ENCODE measurements around the gene GRN. TPM values are rescaled to one million over a fixed set of nuclear protein-coding genes. Genes with fewer than 3 reads are reported as not detected.
A peak's percentile ranks its signal among the peaks of the same experiment; 100 is the strongest.
"Not testable (repeated sequence)": the region's sequence is repeated elsewhere in the genome, so short reads cannot be mapped to it uniquely, and the experiment has no call there.

Gene GRN
- total and polyA plus RNA-seq, 7 donors: 30.8 to 61.0 (median 44.4) TPM

DNA sequence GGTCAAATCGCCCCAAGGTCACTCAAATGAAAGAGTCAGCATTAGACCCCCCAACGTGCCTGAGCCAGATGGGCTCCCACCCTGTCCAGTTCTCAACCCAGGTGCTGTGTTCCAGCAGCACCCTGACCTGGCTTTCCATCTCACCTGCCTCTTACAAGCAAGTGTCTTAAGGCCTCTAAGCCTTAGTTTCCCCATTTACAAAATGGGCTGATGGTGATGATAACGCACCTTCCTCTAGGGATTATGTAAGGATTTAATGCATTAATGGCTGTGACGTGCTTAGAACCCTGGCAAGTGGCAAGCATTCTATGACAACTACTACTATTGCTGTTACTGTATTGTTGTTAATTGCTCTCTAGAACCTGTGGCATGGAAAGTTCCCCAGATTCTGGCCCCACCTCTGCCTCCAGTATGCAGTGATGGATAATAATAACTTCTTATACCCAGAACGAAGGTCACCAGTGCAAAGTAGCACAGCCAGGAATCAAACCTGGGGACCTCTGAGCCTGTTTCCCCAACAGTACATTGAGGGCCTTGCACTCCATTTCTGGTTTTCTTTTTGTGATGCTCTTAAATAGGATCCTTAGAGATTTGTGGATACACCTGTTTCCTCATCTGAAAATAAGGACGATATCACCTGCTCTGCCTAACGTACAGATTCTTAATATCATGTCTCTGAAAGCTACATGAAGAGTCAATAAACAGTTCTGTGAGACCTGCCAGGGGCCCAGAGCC, 17.2 kb upstream of the GRN start:
- TF ChIP-seq, protein P1, sequence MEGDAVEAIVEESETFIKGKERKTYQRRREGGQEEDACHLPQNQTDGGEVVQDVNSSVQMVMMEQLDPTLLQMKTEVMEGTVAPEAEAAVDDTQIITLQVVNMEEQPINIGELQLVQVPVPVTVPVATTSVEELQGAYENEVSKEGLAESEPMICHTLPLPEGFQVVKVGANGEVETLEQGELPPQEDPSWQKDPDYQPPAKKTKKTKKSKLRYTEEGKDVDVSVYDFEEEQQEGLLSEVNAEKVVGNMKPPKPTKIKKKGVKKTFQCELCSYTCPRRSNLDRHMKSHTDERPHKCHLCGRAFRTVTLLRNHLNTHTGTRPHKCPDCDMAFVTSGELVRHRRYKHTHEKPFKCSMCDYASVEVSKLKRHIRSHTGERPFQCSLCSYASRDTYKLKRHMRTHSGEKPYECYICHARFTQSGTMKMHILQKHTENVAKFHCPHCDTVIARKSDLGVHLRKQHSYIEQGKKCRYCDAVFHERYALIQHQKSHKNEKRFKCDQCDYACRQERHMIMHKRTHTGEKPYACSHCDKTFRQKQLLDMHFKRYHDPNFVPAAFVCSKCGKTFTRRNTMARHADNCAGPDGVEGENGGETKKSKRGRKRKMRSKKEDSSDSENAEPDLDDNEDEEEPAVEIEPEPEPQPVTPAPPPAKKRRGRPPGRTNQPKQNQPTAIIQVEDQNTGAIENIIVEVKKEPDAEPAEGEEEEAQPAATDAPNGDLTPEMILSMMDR (IDR thresholded peaks at IDR 0.05): no peak
- ATAC-seq (no peak), DNase-seq (no peak)
- H3K4me3 ChIP-seq: no peak overlapping the region
- peaks cover 16% of the 10 kb centered on the region for H3K4me1 ChIP-seq
- H3K36me3 ChIP-seq (ENCODE audit: insufficient read depth in 1 of 2, low read depth in 1 of 2): no peaks in the 10 kb centered on the region
- no peaks in the 10 kb centered on the region for H3K9me3 ChIP-seq
- intact Hi-C loops (cut with DNase I): loop anchor here in 1 of 2 donors (5.0 kb wide), 1 partner anchor 116 kb away; no protein-coding TSS in a partner anchor
- no peaks in the 10 kb centered on the region for H3K27me3 ChIP-seq (ENCODE audit: insufficient read depth in 3 of 3, low read length in 2 of 3)
- WGBS, 3 donors: 67 to 73% (median 67%) methylated on average over 7 of the region's 7 CpGs
- H3K27ac ChIP-seq: peak overlapping the region; percentile 23

DNA sequence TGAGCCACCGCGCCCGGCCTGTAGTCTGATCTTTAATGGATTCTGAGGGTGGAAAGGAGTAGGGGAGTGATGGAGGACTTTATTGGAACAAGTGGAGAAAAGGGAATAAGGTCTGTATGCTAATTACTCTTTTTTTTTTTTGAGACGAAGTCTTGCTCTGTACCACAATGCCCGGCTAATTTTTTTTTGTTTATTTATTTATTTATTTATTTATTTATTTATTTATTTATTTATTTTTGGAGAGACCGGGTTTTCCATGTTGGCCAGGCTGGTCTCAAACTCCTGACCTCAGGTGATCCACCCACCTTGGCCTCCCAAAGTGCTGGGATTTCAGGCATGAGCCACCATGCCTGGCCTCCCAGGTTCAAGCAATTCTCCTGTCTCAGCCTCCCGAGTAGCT, 15.6 kb upstream of the GRN start:
- 85 to 90% (median 89%) methylated on average over 7 of the region's 7 CpGs for WGBS, 3 donors
- H3K9me3 ChIP-seq; ATAC-seq; H3K27me3 ChIP-seq (ENCODE audit: insufficient read depth in 3 of 3, low read length in 2 of 3); H3K4me3 ChIP-seq; H3K4me1 ChIP-seq; H3K36me3 ChIP-seq (ENCODE audit: insufficient read depth in 1 of 2, low read depth in 1 of 2); DNase-seq; H3K27ac ChIP-seq: not testable (repeated sequence)
- intact Hi-C loops (cut with DNase I): loop anchor here in 1 of 2 donors (5.0 kb wide), 1 partner anchor 117 kb away; no protein-coding TSS in a partner anchor

DNA sequence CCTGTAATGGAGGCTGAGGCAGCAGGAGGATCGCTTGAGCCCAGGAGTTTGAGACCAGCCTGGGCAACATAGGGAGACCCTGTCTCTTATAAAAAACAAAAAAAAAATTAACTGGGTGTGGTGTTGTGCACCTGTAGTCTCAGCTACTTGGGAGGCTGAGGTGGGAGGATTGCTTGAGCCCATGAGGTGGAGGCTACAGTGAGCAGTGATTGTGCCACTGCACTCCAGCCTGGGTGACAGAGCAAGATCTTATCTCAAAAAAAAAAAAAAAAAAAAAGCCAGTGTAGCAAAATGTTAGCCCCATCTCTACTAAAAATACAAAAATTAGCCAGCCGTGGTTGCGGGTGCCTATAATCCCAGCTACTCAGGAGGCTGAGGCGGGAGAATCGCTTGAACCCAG, 14.8 kb upstream of the GRN start:
- H3K27me3 ChIP-seq (ENCODE audit: insufficient read depth in 3 of 3, low read length in 2 of 3); ATAC-seq; H3K4me1 ChIP-seq; intact Hi-C loops (cut with DNase I); DNase-seq; H3K4me3 ChIP-seq; H3K9me3 ChIP-seq; H3K27ac ChIP-seq; H3K36me3 ChIP-seq (ENCODE audit: insufficient read depth in 1 of 2, low read depth in 1 of 2): not testable (repeated sequence)
- 80 to 91% (median 88%) methylated on average over 5 of the region's 5 CpGs for WGBS, 3 donors

DNA sequence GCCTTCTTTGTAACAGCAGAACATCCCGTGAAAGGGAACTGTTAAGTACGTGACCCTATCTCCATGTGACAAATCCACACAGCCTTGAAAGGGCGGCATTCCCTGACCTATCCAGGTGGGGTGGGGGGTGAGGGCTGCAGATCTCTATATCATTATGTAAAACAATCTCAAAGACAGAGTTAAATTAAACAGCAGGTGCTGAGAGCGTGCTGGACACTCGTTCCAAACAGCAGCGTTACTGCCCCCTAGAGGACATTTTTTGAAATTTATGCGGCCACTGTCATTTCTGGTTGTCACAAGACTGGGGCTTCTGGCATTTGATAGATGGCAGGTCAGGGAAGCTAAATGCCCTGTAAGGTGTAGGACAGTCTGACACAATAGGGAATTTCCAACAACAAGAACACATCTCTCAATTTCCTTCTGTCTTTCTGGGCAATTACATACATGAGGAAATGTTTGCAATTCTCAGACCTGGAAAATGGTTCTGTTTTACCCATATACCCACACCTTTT, 13.8 kb upstream of the GRN start:
- TF ChIP-seq, protein P1 (IDR thresholded peaks at IDR 0.05): peak; percentile 84
- Histone ChIP-seq H3K27ac (peak overlapping the region; percentile 58), H3K4me1 (peaks cover 7% of the 10 kb centered on the region), H3K27me3 (ENCODE audit: insufficient read depth in 3 of 3, low read length in 2 of 3) (no peaks in the 10 kb centered on the region), H3K36me3 (ENCODE audit: insufficient read depth in 1 of 2, low read depth in 1 of 2) (no peaks in the 10 kb centered on the region), H3K4me3 (peak overlapping the region; percentile 11), H3K9me3 (no peaks in the 10 kb centered on the region)
- DNase-seq (peak in 1 of 2 donors; percentile 65), ATAC-seq (peak; percentile 42 to 59 (median 52))
- intact Hi-C loops (cut with DNase I): no loop called here
- 0 to 1% (median 1%) methylated on average over 7 of the region's 7 CpGs for WGBS, 3 donors

DNA sequence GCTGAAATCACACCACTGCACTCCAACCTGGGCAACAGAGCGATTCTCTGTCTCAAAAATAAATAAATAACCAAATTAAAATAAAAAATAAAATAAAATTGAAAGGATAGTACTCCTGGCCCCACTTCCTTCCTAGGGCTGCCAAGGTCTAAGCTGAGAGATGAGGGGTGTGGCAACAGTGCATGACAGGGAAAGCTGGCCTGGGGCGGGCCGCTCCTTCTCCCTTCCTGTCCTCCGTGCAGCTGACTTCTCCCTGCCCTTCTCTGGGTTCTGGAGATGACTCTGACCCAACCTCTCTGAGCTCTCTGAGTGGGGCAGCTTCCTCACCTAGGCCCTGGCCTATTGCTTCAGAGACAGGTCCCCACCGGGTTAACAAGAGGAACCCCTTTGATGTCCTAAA, 11.7 kb upstream of the GRN start:
- ATAC-seq (no peak), DNase-seq (no peak)
- intact Hi-C loops (cut with DNase I): no loop called here
- Histone ChIP-seq H3K4me3 (no peak overlapping the region), H3K27me3 (ENCODE audit: insufficient read depth in 3 of 3, low read length in 2 of 3) (no peaks in the 10 kb centered on the region), H3K9me3 (no peaks in the 10 kb centered on the region), H3K27ac (no peak overlapping the region), H3K4me1 (peaks cover 7% of the 10 kb centered on the region), H3K36me3 (ENCODE audit: insufficient read depth in 1 of 2, low read depth in 1 of 2) (no peaks in the 10 kb centered on the region)
- TF ChIP-seq, protein P1 (IDR thresholded peaks at IDR 0.05): no peak
- WGBS, 3 donors: 61 to 67% (median 65%) methylated on average over 5 of the region's 5 CpGs

All from psoas muscle (tissue), 8 donors.